ENCODE data around the gene EIF4E3.

The EIF4E3 gene

DNA sequence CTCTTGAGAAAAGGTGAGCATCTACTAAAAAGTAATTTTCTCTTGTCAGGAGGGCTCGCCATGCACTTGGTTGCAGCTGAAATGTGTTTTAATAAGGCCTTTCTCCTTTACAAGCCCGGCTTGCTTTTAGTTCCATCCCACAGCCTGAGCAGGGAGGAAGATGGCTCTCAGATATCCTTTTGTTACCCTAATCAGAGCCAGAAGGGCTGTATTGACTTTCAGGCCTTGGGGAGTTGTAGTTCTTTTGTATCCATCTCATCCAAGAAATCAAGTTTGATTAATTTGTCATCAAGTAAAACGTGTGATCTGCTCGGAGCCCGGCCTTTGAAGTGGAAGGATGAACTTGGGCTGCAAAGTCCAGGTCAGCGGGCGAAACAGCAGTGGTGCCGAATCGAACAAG is 52.9 kb downstream of the EIF4E3 start:
- TF ChIP-seq POLR2AphosphoS5 (IDR thresholded peaks at IDR 0.05; ENCODE audit: low read depth, low read length) (no peak), FOXP2 (optimal IDR thresholded peaks at IDR 0.05; ENCODE audit: borderline replicate concordance, extremely low read depth, extremely low read length, insufficient read depth) (no peak), TAF1 (IDR thresholded peaks at IDR 0.05; ENCODE audit: borderline replicate concordance, insufficient read depth, low read length) (no peak), SIN3A (IDR thresholded peaks at IDR 0.05; ENCODE audit: borderline replicate concordance, insufficient read depth, low read length) (no peak)
- TF ChIP-seq, protein P1, sequence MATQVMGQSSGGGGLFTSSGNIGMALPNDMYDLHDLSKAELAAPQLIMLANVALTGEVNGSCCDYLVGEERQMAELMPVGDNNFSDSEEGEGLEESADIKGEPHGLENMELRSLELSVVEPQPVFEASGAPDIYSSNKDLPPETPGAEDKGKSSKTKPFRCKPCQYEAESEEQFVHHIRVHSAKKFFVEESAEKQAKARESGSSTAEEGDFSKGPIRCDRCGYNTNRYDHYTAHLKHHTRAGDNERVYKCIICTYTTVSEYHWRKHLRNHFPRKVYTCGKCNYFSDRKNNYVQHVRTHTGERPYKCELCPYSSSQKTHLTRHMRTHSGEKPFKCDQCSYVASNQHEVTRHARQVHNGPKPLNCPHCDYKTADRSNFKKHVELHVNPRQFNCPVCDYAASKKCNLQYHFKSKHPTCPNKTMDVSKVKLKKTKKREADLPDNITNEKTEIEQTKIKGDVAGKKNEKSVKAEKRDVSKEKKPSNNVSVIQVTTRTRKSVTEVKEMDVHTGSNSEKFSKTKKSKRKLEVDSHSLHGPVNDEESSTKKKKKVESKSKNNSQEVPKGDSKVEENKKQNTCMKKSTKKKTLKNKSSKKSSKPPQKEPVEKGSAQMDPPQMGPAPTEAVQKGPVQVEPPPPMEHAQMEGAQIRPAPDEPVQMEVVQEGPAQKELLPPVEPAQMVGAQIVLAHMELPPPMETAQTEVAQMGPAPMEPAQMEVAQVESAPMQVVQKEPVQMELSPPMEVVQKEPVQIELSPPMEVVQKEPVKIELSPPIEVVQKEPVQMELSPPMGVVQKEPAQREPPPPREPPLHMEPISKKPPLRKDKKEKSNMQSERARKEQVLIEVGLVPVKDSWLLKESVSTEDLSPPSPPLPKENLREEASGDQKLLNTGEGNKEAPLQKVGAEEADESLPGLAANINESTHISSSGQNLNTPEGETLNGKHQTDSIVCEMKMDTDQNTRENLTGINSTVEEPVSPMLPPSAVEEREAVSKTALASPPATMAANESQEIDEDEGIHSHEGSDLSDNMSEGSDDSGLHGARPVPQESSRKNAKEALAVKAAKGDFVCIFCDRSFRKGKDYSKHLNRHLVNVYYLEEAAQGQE (IDR thresholded peaks at IDR 0.05; ENCODE audit: insufficient read depth in 1 of 2, low read depth in 2 of 2, low read length in 2 of 2) = no peak

DNA sequence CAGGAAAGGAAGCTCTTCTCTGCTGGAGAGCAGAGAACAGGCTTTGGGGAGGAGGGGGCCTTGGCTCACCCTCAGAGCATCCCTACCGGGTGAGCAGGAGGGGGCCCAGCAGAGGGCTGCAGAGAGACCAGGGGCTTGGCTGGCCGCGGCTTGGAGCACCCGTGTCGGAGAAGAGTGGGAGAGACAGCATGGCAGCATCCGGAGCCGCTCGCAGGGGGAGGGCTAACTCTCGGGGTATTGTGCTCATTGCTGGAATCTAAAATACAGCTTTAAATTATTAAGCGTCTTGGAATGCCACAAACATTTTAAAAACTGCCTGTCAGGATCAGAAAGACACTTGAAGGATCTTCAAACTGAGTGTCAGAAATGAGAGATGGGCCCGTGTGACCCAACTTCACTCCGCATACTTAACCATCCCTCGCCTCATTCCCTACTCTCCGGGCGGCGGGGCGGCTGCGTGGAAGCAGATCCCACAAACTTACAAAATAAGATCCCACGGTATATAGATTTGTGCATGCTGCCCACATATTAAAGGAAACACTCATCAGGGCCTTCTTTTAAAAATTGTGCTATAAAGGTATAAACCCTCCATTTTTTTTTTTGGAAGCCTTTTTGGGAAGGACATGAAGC is 53.9 kb downstream of the EIF4E3 start:
- TF ChIP-seq TAF1 (IDR thresholded peaks at IDR 0.05; ENCODE audit: borderline replicate concordance, insufficient read depth, low read length) = no peak
- TF ChIP-seq FOXP2 (optimal IDR thresholded peaks at IDR 0.05; ENCODE audit: borderline replicate concordance, extremely low read depth, extremely low read length, insufficient read depth) = no peak
- TF ChIP-seq SIN3A (IDR thresholded peaks at IDR 0.05; ENCODE audit: borderline replicate concordance, insufficient read depth, low read length) = no peak
- TF ChIP-seq, protein P1 (IDR thresholded peaks at IDR 0.05; ENCODE audit: insufficient read depth in 1 of 2, low read depth in 2 of 2, low read length in 2 of 2) = no peak
- TF ChIP-seq POLR2AphosphoS5 (IDR thresholded peaks at IDR 0.05; ENCODE audit: low read depth, low read length) = no peak

DNA sequence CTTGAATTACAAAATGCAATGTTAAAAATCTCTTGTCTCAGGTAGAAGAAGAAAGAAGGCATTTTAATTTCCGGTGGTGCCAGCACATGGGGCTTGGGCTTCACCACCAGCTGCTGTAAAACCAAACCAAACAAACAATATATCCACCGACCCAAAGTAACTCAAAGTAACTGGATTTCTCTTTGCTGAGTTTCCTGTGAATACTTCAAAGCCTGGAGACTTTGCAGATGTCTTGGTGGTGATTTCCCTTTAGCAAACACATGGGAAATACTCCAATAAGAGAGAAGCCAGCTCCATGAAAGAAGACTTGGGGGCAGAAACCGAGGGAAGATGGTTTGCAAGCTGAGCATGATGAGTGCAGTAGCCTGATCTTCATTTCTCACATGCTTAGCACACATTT is 62.6 kb downstream of the EIF4E3 start:
- TF ChIP-seq FOXP2 (optimal IDR thresholded peaks at IDR 0.05; ENCODE audit: borderline replicate concordance, extremely low read depth, extremely low read length, insufficient read depth) = no peak
- TF ChIP-seq SIN3A (IDR thresholded peaks at IDR 0.05; ENCODE audit: borderline replicate concordance, insufficient read depth, low read length) = no peak

DNA sequence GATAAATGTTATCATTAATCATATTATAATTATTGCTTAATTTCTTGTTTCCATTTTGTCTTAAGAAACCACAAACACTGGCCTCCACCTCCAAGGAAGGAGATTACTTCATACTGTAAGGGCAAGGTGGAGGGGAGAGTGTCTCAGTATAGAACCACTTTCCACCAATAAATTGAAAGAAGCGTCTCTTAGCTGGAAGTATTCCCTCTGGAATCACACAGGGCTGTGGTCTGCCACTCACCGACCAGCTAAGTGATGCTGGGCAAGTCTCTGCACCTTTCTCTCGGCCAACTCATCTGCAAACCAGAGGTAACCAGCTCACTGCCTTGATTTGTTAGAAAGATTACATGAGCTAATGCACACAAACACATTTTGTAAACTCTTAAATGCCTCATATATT is 63.1 kb downstream of the EIF4E3 start:
- TF ChIP-seq FOXP2 (optimal IDR thresholded peaks at IDR 0.05; ENCODE audit: borderline replicate concordance, extremely low read depth, extremely low read length, insufficient read depth) (no peak), SIN3A (IDR thresholded peaks at IDR 0.05; ENCODE audit: borderline replicate concordance, insufficient read depth, low read length) (no peak), POLR2AphosphoS5 (IDR thresholded peaks at IDR 0.05; ENCODE audit: low read depth, low read length) (no peak), TAF1 (IDR thresholded peaks at IDR 0.05; ENCODE audit: borderline replicate concordance, insufficient read depth, low read length) (no peak)
- TF ChIP-seq, protein P1 (IDR thresholded peaks at IDR 0.05; ENCODE audit: insufficient read depth in 1 of 2, low read depth in 2 of 2, low read length in 2 of 2) = no peak

DNA sequence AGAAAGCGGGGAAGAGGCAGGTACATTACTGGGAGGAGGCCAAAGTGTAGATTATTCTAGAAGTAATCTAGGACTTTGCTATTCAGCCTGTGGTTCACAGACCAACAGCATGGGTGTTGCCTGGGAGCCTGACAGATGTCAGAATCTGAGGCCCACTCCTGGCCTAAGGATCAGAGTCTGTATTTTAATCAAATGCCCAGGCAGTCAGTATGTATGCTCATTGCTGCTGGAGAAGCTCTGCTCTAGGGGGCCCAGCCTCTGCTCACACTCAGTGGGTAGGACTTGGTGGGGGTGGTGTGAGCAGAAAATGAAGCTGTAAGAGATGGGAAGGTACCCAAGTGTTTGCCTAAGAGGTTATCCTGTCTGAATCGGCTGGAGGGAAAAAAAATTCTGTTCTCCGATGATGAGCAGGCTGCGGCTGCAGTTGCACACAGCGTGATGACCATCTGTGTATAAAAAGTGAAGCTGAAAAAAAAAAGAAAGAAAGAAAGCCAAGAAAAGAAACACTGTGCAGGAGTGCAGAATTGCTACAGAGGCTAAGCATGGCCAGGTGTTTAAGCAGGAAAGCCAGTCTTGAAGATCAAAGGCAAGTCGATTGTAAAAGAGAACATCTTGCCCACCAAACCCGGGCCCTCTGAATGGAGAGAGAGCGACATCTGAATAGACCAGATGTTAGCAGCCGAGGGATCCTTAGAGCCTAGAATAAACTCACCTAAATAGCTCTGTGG is 65.2 kb downstream of the EIF4E3 start:
- TF ChIP-seq, protein P1 (IDR thresholded peaks at IDR 0.05; ENCODE audit: insufficient read depth in 1 of 2, low read depth in 2 of 2, low read length in 2 of 2) = no peak
- no peak for TF ChIP-seq FOXP2 (optimal IDR thresholded peaks at IDR 0.05; ENCODE audit: borderline replicate concordance, extremely low read depth, extremely low read length, insufficient read depth)
- TF ChIP-seq TAF1 (IDR thresholded peaks at IDR 0.05; ENCODE audit: borderline replicate concordance, insufficient read depth, low read length) = no peak
- no peak for TF ChIP-seq SIN3A (IDR thresholded peaks at IDR 0.05; ENCODE audit: borderline replicate concordance, insufficient read depth, low read length)

Data from PFSK-1 (cell line).